Measurements from ENCODE around the gene STARD13.

The STARD13 gene

DNA sequence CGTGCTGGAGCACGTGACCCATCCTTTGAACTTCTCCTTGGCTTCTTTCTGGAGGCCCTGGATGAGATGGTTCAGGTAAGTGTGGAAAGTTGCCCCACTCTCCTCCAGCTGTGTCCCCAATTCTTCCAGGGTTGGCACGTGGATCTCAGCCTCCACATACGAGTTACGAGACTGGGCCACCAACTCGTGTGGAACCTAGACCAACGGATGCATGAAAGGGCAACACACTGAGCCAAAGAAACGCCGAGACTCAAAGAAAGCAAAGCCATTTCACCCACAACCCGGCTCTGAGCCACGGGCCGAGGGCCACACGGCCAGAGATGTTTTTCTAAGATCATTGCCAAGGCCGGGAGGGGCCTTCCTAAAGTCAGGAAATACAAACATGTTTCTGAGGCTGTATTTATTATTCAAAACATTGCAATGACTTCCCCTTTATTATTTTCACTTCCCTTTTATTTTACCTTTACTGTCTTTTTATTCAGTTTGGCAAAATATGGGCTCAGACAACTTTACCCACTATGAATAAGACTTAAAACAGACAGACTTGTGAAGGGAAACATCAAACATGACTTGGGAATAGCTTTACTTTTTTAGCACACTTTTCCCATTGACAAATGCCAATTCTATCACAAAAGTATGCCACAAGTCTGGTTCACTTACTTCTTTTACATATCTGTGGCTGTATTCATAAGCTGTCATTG lies 174.7 kb downstream of the STARD13 start:
- DNase-seq, result no peak

DNA sequence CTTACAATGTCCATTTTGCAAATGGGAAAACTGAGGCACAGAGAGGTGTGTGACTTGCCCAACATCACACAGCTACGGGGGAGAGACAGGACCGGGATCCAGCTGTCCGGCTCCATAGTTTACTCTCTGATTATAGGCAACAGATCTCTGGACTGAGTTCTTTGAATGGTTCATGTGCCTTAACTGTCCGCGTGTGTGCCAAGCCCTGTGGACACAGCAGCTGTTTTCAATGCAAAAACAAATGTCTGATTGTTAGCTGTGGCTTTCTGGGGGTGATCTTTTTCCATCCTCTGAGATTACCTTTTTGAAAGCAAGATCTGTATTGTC lies 175.2 kb downstream of the STARD13 start:
- DNase-seq, result no peak

DNA sequence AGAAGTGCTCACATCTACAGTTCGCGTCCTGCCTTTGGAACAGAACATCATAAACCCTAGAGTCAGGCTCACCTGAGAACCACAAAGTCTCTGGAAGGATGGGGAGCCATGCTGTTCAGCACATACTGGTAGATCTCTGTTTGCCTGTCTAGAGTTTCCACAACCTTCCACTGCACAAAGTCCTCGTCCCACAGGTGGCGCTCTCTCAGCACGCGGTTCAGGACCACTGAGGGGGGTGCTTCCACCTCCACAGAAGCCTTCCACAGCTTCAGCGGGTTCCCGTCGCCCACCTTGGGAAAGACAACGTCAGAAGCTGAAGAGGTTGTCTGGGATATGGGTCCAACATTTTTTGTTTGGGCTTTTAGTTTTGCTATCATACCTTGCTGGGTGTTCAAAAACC lies 175.8 kb downstream of the STARD13 start:
- DNase-seq, result no peak

DNA sequence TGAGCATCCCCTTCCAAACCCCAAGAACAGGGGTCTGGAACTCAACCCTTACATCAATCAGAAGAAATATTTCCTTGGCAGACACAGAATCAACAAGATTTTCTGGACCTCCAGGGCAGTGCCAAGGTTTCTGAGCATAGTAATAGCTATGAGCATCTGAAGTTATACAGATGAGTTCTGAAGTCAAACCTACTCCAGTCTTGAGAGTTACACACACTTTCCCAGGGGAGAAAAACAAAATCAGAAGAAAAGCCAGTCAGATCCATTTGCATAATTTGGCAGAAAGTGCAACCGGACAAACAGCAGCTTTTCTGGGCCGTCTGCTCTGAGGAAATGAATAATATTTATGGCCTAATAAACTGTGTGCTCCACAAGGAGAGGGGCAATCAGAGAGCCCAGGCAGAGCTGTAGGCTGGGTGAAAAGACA lies 176.3 kb downstream of the STARD13 start:
- no peak for DNase-seq

DNA sequence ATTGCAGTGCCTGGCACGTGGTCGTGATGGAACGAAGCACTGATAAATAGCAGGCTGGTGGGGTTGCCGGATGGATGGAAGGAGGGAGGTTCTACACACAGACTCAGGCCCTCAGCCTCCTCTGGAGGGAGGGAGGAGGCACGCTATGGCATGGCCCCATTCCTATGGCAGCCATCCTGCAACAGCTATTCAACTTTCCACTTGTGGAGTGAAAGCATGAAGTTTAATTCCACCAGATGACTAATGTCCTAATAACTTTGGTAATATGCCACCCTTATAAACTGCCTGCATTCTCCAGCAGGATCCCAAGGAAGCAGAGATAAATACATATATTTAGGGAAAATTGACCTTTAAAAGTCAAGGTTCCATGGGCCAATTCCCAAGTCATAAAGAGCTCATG lies 176.9 kb downstream of the STARD13 start:
- no peak for DNase-seq

DNA sequence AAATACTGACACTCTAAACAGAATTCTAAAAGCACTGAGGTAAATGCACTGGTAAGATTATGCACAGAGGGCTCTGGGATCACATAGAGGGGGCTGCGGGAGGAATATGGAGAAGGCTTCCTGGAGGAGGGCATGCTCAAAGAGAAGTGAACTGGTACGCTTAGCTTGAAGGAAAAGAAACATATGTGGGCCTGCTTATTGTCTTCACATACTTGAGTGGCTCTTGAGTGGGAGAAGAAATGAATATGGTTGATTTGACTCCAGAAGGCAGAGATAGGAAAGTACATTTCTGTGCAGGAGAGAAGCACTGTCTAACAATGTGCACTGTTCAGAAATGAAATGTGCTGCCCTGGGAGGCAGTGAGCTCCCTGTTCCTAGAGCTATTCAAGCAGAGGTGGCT lies 178.2 kb downstream of the STARD13 start:
- DNase-seq, result no peak

DNA sequence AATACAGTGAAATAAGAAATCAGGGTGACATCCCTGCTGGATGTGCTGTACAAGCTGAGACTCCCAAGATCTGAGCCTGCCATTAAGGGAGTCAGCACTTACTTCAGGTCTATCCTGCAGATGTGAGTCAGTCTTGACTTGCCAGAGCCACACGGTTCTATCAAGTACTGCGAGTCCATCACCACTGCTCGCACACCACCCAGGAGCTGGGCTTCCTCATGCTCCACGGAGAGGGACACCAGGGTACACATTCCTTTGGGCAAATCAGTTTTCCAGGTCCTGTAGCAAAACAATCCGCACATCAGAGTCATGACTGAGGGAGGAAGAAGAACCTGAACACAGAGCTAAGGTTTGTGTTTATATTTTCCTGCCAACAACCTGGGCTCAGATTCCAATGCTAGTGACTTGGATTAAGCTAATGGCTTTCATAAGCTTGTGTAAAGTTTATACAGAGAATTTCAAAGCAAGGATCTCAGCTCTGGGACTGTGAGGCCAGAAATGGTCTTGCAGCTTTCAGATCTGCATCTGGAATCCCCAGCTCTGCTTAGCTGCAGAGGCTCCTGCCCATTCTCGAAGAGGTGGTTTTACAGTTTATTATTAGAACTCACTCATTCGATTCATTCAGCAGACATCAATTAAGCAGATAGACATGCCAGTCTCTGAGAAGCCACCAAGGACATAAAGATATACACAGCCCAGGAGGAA lies 178.7 kb downstream of the STARD13 start:
- DNase-seq, result no peak

DNA sequence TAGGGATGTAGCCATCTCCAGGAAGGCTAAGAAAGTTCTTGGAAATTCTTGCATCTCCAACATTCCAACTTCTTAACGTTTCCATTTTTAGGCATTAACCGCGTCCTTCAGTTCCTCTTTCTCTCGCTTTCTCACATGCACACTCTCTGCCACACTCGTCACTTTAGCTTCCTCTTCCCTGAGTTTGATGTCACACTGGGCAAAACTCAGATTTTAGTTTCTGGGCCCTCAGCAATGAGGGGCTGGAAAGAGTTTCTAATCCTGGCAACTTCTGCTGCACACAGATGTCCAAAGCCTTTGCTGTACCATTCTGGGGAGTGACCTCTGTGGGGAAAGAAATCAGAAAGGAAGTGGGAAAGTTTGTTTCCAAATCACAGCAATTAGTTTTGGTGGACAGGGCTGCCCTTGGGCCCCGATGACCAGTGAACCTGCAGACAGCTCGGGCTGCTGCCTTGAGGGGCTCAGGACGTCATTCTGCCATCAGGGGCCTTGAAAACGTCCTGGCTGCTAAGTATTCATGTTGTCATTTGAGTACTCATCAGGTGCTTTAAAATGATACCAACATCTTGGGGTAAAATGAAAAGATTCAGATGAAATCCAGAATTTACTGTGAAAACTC lies 180.1 kb downstream of the STARD13 start:
- DNase-seq, result no peak

DNA sequence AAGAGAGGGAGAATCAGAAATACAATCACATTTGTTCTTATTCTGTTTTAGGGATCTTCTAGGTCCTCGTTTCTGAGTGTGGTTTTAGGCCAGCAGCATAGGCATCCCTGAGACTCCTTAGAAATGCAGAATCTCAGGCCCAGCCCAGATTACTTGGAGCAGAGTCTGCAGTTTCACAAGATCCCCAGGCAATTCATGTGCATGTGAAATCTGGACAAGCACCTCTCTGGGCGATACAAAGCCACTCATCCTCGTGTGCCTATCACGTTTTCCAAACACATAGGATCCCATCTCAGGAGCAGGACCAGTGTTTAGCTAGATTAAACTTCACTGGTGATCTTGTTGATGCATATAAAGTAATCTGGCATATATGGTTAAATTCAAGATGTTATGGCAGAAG lies 182.1 kb downstream of the STARD13 start:
- DNase-seq, result no peak

DNA sequence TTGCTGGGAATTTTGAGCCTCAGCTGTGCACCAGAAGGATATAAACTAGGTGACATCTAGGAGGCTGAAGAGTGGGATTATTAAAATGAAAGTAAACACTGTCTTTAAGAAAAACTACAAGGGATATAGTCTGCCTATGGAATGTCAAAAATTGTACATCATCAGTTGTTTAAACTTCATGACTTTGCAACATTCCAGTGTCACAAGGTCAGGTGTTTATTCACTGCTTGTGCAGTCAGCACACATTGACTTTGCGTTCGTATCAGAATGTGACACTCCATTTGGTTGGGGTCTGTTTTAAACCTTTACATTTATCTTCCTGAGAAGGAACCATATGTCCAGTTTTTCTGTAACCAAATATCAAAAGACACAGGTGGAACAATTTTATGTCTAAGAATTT lies 183.7 kb downstream of the STARD13 start:
- no peak for DNase-seq

DNA sequence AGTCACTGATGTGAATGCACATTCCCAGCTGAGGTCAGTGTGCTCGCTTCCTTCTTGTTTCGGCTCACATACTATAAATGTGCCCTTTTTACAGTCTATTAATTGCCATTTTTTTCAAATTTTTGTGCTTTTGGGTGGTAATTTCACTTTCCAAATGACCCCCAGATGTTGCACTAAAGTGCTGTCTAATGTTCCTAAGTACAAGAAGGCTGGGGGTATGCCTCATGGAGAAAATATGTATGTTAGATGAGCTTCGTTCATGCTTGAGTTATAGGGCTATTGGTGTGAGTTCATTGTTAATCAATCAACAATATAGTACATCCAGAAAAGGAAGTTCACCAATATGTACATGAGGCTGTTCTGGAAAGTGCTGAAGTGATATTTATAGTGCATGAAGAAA lies 184.7 kb downstream of the STARD13 start:
- DNase-seq, result no peak

DNA sequence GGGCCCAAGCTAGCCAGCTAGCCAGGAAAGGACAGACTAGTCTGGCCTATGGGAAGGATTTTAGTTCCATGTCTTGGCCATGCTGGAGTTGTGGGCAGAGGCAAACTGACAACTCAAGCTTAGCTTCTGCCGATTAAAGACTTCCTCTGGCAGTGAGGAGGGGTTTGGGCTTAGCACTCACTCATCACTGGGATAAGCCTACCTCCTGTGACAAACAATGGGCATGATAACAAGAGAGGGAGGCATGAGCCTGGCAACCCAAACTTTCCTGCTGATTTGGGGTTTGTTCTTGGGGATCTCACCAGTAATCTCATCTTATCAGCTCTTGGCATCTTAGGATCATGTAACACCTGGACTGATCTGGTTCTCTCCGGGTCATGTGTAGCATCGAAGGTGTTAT lies 185.7 kb downstream of the STARD13 start:
- no peak for DNase-seq

DNA sequence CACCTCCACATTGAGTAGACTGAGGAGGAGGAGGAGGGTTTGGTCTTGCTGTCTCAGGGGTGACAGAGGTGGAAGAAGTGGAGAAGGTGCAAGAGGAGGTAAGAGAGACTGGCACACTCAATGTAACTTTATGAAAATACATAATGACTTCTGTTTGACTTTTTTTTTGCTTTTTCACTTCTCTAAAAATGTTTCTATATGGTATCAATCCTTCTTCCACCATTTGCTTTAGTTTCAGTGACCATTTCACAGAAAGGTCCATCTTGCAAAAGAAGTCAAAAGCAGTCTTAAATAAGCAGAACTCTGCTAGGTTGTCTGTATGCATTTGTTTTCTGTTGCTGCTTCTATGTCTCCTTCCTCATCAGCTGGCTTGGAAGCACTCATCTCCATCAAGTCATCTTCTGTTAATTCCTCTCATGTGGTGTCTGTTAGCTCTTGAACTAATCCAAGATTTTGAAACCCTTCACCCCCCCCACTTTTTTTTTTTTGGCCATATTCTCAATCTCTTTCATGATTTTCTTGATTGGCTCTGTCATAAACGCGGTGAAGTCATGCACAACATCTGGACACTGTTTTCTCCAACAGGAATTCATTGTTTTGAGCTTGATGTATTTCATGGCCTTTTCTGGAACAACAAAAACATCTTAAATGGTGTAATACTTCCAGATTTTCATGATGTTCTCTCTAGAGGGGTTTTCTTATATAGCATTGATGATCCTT lies 188.5 kb downstream of the STARD13 start:
- DNase-seq, result no peak

DNA sequence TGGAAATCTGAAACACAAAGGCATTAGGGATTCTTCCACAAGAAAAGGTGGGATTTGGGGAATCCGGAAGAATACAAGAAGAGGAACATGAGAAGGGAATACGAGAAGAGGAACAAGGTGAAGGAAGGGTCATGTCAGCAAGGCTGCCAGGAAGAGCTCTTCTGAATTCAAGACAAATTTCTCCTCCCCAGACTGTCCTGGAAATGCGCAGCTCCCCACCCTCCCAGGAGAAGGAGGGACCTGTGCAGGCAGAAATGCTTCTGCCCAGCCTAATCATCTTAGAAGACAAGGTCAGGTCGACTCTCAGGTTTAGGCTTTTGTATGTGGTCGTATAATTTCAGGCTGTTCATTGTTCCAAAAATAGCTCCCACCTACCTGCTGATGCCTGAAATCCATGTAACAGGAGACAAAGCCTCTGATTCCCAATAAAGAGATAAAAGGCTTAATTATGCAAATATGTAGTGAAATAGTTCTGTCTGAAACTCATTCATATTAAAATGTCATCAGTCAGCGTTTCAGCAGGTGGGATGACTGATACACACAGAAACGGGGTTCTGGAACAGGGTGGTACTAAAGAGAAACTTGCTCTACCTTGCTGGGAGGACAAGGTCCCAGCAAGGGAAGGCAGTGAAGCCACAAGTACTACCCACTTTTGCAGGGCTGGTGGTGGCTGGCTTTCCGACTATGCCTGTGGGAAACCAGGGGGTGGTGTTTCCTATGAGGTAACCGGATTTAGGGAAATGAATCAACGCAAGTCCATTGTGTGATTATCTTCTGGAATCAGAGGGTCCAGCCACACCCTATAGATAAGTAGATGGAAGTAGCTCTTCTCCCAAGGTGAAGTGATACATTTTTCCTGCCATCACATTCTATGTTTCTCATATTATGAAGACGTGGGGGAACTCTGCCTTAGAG lies 193.2 kb downstream of the STARD13 start:
- DNase-seq, result no peak

DNA sequence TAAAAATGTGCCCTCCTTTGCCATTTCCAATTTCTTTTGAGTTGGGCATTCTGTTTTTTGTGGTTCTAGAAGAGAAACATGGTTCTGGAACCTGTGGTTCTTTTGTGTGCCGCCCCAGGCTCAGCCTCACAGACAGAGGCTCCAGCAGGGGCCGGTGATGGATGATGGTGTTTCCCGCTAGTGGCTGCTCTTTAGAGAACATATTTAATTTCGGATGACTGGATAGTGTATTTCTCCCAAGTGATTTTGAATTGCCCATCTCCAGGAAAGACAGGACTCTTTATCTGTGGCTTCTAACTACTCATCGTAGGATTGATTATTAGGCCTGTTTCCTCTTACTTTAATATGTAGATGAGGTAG lies 194.2 kb downstream of the STARD13 start:
- no peak for DNase-seq

DNA sequence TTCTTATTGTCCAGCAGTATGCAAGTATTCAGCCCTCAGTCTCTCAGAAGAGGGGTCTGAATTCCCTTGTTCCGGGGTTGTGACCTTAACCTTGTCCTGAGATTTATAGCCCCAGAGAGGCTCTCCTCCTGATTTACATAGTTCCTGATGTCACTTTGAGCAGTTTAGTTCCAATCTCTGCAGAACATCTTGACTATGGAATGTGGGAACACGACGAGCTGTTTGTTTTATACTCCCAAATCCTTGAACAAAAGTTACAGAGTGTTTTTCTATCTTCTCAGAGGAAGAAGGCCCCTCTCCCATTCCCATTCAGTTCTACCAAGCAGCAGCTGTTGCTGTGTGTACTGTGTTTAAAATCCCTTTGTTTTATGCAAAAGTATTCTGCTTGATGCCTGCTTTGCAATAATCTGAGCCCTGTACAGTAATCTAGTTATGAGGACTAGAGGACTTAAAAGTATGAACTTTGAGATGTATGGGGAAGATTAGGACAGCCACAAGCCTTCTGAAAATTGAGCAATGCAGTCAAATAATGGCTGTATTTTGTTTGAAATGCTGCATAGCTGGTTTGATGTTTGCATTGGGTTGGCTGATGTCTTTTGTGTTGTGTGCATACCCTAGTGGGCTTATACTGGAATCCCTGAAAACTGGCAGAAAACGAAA lies 194.7 kb downstream of the STARD13 start:
- DNase-seq, result no peak

DNA sequence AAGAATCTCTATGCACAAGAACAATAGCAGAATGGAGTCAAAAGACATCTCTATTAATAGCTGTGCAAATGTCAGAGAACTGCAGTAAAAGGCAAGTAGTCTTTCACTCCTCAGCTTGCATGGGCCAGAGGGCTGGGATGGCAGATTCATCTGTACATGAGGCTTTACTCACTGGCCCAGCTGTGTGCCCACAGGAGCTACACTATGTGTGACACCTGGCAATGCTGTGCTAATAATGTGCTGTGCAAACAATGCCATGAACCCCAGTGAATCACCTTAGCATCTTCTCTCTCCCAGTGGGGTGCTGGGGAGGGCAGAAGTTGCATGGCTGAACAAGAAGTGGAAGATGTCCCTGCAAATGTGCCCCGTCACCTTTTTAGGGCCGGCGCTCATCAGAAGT lies 196.2 kb downstream of the STARD13 start:
- DNase-seq, result no peak

DNA sequence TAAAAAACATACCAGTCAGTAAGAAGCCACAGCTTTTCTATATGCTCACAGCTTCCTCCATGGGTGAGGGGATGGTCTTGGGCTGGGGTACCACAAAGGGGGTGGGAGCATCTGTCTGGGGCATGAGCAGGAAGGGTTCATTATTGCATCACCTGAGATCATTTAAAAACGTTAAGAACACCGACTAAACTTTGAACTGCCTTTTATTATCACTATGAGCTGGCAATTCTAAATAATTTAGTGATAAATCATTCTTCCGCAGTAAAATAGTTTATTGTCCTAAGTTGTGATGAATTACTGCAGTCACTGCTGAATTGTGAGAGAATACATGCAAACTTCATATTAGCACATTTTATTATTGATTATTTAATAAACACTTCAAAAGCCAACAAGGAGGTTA lies 197.8 kb downstream of the STARD13 start:
- DNase-seq, result no peak

DNA sequence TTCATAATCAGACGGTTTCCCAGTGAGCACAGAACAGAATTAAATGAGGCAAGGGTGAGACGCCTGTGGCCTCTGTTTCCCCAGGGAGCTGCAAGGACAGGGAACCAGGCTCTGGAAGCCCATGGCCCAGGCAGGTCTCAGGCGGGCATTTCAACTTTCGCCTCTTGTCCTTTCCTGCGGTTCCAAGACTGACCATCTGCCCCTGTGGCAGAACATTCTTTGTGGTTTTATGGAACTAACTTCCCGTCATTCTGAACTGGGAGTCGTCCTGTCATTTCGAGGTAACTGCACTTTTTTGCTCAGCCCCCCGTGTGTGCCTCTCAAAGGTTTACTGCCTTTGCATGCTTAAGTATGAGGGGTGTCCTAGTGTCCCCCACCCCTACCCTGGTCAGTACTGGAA lies 198.5 kb downstream of the STARD13 start:
- DNase-seq, result no peak

DNA sequence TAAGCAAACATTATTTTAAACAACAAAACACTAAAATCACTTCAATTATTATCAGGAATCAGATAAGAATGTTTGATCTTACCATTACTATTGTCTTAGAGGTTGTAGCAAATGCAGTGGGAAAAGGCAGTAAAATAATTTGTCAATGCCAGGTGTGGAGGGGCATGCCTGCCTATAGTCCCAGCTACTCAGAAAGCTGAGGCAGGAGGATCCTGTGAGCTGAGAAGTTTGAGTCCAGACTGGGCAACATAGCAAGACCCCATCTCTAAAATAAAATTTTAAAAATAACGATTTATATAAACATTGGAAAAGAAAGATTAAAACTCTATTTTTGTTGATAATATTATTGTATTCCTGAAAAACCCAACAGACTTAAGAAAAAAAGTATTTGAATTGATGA lies 202.5 kb downstream of the STARD13 start:
- no peak for DNase-seq

DNA sequence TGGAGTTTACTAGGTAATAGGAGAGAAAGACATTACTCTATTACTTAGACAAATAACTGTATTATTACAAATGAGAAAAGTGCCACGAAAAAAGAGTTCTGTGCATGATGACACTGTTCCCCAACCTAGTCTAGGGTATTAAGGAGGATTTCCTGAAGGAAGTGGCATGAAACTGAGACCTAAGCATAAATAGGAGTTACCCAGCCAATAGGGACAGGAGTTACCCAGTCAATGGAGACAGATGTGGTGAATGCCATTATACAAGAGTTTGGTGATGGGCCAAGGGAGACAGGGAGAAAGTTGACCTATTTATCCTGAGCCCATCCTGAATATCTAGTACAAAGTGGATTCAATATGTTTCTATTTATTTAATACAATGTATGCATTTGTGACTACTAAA lies 203.9 kb downstream of the STARD13 start:
- no peak for DNase-seq

DNA sequence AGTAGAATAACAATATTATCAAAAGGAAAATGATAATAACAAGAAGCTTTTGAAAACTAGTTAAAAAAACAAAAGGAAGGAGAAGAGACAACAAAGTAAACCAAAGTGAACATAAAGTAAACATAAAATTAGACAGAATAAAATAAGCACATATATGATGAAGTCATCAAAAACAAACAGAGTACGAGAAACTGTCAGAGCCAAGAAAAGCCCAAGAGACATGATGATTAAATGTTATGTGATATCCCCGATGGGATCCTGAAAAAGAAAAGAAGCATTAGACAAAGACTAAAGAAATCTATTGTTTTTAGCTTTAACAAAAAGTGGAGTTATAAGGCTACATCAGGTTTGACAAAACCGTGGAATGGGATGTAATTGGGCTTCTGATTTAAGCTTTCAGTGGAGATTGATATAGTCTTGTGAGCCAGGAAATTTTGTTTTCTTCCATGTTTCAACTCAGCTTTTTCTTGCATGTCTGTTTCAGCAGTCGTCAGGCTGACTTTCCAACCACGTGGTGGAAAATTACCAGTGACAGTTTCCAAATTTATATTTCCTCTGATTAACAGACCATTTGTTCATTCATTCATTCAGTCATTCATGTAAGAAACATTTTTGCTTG lies 204.5 kb downstream of the STARD13 start:
- no peak for DNase-seq

Measured in NK-92 treated with Interleukin-12 subunit alpha and Interleukin-12 subunit beta, amount 100 ng/mL, for 24 hours (cell line).